IPS-15b (cell line): ENCODE measurements around the gene SKA1.

ENCODE experiments used
- H3K27me3 ChIP-seq: one replicate; pipeline ENCODE4 v1.6.1; 2013; ENCODE audit warnings: low read length; ENCODE audit not compliant: control insufficient read depth, insufficient read depth
- H3K36me3 ChIP-seq: one replicate; pipeline ENCODE4 v1.6.1; 2013; ENCODE audit warnings: low read length; ENCODE audit not compliant: control insufficient read depth, insufficient read depth
- H3K4me1 ChIP-seq: one replicate; pipeline ENCODE4 v1.6.1; 2013; ENCODE audit warnings: mild to moderate bottlenecking, low read length; ENCODE audit not compliant: control insufficient read depth, insufficient read depth
- H3K4me3 ChIP-seq: one replicate; pipeline ENCODE4 v1.5.1; 2013; ENCODE audit warnings: low read depth, low read length
- H3K9ac ChIP-seq: one replicate; pipeline ENCODE4 v1.6.1; 2013; ENCODE audit warnings: low read depth, mild to moderate bottlenecking, low read length
- H3K9me3 ChIP-seq: one replicate; pipeline ENCODE4 v1.6.1; 2013; ENCODE audit warnings: mild to moderate bottlenecking, low read length; ENCODE audit not compliant: control insufficient read depth, insufficient read depth

Gene SKA1

DNA sequence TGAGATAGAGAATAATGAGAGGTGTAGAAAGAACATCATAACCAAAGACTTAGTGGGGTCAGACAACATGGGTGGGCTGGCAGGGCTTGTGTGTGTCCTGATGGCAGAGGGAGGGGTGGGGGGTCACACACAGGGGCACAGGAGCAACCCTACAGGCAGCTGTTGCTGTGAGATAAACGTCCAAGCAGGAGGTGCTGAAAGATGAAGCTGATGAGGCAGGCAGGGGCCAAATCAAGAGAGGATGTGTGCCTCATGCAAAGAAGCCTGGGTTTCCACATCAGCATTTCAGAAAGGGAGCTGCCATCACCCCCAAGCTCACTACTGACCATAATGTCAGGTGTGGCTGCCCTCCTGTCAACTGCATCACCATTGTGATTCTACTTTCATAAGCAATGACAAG lies 16.0 kb upstream of the SKA1 start:
- Histone ChIP-seq H3K4me1 (no peaks in the 10 kb centered on the region), H3K27me3 (no peaks in the 10 kb centered on the region), H3K9ac (no peak overlapping the region), H3K9me3 (no peaks in the 10 kb centered on the region), H3K36me3 (no peaks in the 10 kb centered on the region), H3K4me3 (no peak overlapping the region)

DNA sequence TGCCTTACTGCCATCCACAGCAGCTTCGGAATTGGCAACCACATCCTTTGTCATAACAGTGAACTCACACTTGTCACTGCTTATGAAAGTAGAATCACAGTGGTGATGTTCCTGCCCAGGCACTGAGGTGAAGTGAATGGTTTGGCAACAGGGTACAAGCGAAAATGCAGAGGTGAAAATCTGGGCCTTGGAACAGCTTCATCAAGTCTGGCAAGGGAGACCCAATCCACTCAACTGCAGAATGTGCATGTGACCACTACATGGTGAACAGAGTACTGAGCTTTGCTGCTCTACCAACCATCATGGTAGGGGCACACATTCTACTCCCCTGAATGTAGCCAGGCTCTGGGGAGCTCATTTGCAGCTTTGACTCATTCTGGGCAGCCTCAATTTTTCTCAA lies 15.0 kb upstream of the SKA1 start:
- no peaks in the 10 kb centered on the region for H3K4me1 ChIP-seq
- no peak overlapping the region for H3K4me3 ChIP-seq
- H3K27me3 ChIP-seq: no peaks in the 10 kb centered on the region
- H3K9me3 ChIP-seq: no peaks in the 10 kb centered on the region
- no peaks in the 10 kb centered on the region for H3K36me3 ChIP-seq
- no peak overlapping the region for H3K9ac ChIP-seq

DNA sequence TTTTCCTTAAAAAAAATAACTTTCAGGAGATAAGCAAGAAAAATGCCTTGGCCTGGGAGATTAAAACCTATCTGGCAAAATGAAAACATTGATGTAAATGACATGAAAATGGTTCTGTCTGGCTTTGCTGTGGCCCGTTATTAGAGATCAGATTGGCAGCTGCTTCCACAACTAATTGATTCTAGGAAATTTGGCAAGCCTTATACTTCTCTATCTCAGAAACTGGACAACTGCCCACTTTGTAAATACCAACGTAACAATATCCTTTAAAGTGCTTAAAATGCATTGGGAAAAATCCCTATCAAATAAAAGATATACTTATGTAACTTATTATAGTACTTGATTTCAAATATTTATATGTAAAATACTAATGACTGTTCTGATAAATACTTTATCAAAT lies 14.2 kb upstream of the SKA1 start:
- Histone ChIP-seq H3K4me1 (no peaks in the 10 kb centered on the region), H3K4me3 (no peak overlapping the region), H3K36me3 (no peaks in the 10 kb centered on the region), H3K27me3 (no peaks in the 10 kb centered on the region), H3K9me3 (no peaks in the 10 kb centered on the region), H3K9ac (no peak overlapping the region)

DNA sequence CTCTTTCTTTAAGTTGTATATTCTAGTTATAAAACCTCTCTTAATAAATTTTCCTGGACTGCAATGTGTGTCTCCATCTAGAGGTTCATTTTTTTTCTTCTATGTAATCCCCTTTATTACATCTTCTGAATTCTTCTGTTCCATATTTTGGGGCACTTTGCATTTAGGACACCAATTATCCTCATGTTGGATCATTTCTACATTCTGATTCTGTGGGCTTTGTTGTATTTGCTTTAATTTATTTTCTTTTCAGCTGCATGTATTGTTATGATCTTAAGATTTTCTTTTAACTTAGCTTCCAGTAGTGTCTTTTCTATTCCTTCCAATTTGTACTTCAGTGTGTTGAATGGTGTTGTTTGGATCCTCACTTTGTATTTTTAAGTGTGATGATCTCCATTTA lies 5.2 kb upstream of the SKA1 start:
- Histone ChIP-seq H3K9ac (no peak overlapping the region), H3K4me3 (no peak overlapping the region), H3K27me3 (no peaks in the 10 kb centered on the region), H3K4me1 (peaks cover 10% of the 10 kb centered on the region), H3K36me3 (no peaks in the 10 kb centered on the region), H3K9me3 (no peaks in the 10 kb centered on the region)

DNA sequence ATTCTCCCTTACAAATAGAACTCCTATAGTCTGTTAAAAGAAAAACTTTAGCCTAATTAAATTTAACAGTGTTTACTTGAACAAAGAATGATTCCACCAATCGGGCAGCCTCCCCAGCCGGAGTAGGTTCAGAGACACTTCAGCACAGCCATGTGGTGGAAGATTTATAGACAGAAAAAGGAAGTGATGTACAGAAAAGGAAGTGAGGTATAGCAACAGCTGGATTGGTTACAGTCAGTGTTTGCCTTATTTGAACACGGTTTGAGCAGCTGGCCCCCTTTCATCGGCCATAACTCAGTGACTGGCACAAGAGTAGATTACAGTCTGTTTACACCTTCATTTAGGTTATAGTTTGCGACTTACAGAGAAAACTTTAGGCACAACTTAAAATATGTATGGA lies 2.1 kb upstream of the SKA1 start:
- H3K9me3 ChIP-seq: no peaks in the 10 kb centered on the region
- H3K9ac ChIP-seq: no peak overlapping the region
- no peaks in the 10 kb centered on the region for H3K27me3 ChIP-seq
- H3K4me3 ChIP-seq: no peak overlapping the region
- H3K4me1 ChIP-seq: peaks cover 15% of the 10 kb centered on the region
- H3K36me3 ChIP-seq: no peaks in the 10 kb centered on the region

DNA sequence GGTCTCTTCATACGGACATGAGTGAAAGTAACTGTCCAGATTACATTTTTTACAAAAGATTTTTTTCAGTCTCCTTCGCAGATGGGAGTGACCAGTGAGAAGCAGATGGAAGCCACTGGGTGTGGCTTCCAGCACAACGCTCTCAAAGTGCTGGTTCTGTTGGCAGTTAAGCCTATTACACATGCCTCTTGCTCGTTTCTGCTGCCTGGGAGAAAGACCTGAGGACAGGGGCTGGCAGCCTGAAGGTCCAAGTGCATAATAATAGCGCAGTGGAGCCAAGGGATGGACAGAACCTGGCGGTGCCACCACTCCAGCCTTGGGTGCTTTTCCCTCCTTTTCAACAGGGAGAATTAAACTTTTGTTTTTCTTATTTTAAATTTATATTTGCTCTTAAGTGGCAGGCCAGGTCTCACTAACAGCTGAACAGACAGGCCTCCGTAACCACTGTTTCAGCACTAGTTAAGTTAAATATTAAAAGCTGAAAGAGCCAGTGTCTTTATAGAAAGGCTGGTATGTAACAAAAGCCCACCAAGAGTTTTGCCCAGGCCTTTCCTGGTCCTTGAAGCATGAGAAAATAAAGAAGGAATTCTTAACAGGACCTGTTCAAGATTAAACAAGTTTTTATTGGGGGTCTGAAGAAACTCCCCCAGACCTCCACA lies 1.2 kb upstream of the SKA1 start:
- no peaks in the 10 kb centered on the region for H3K36me3 ChIP-seq
- peak overlapping the region; percentile 51 for H3K4me3 ChIP-seq
- no peaks in the 10 kb centered on the region for H3K9me3 ChIP-seq
- no peaks in the 10 kb centered on the region for H3K27me3 ChIP-seq
- peaks cover 15% of the 10 kb centered on the region for H3K4me1 ChIP-seq
- H3K9ac ChIP-seq: no peak overlapping the region

DNA sequence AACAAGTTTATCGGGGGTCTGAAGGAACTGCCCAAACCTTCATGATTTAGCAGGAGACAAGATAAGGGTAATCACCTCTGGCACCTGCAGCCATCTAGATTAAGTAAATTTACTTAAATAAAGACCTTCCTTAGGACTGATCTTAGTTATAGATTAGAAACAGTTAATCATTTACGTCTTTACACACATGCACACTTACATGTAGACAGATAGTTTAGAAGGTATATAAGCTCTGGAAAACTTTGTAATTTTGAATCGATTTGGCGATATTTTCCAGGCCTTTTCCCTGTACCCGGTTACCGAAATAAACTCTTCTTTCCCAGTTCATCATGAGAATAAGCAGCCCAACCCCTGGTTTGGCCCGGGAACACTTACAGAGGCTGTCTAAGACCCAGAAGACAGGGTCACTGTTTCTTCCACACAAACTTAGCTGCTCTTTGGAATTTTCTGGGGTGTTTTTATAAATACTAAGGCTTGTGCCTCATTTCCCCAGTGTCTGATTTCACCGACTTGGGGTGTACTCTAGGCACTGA lies 560 bp upstream of the SKA1 start:
- H3K9ac ChIP-seq: peak overlapping the region; percentile 26
- H3K27me3 ChIP-seq: no peaks in the 10 kb centered on the region
- H3K36me3 ChIP-seq: no peaks in the 10 kb centered on the region
- H3K4me1 ChIP-seq: peaks cover 15% of the 10 kb centered on the region
- H3K9me3 ChIP-seq: no peaks in the 10 kb centered on the region
- H3K4me3 ChIP-seq: peak overlapping the region; percentile 51

DNA sequence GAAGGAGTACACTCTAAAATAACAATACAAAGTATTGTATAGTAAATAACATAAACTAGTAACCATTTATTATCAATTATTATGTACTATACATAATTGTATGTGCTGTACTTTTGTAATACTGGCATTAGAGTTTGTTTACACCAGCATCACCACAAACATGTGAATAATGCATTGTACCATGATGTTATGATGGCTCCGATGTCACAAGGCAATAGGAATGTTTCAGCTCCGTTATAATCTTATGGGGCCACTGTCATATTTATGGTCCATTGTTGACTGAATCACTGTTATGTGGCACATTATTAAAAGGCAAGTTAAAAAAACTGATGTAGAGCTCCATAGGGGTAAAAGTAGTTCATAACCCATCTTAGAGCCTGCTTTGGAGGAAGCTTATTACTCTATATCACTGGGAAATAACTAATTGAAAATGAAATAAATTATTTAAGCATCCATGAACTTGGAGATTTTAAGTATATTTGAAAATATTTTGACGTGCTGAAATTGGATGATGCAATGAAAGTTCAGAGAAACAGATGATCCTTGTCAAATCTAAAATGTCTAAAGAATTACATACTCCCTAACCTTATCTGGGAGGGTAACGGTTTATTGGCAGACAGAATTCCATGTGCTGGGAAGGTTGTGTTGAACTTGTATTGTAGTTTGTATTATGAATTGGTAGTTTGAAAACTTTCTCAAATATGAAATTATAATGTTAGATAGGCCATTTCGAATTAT lies 2.4 kb downstream of the SKA1 start:
- Histone ChIP-seq H3K4me3 (no peak overlapping the region), H3K4me1 (peaks cover 15% of the 10 kb centered on the region), H3K27me3 (no peaks in the 10 kb centered on the region), H3K9ac (no peak overlapping the region), H3K36me3 (no peaks in the 10 kb centered on the region), H3K9me3 (no peaks in the 10 kb centered on the region)

DNA sequence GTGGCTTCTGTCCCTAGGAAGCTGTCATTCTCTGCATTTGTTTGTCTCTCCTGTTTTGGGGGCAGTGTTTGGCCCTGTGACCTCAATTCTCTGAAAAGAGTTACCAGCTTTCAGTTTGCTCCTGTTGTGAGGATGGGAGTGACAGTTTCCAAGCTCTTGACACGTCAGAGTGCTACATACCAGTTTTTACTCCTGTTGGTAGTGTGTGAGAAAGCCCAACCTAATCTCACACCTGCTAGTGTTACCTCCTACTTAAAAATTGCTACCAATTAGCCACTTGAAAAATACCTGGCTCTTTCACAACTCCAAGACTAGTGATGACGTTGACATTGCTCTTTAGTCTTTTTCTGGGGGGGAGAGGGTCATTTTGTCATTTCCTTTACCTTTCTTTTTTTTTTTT lies 14.1 kb downstream of the SKA1 start:
- H3K9ac ChIP-seq: no peak overlapping the region
- H3K27me3 ChIP-seq: no peaks in the 10 kb centered on the region
- no peaks in the 10 kb centered on the region for H3K36me3 ChIP-seq
- no peaks in the 10 kb centered on the region for H3K9me3 ChIP-seq
- H3K4me1 ChIP-seq: no peaks in the 10 kb centered on the region
- H3K4me3 ChIP-seq: no peak overlapping the region

DNA sequence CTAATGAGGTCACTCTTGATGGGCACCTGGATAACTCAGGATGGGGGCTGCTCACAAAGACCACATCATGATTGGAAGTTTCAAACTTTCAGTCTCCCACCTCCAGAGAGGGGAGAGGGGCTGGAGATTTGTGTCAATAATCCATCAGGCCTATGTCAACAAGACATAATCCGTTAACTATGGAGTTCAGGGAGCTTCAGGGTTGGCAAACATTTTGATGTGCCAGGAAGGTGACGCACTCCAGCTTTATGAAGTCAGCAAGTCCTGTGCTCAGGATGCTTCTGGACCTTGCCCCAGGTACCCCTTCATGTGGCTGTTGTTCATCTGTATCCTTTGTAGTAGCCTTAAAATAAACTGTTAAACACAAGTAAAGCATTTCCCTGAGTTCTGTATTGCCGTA lies 19.0 kb downstream of the SKA1 start:
- Histone ChIP-seq H3K9ac (no peak overlapping the region), H3K9me3 (no peaks in the 10 kb centered on the region), H3K36me3 (no peaks in the 10 kb centered on the region), H3K27me3 (peaks cover 13% of the 10 kb centered on the region), H3K4me1 (peaks cover 2% of the 10 kb centered on the region), H3K4me3 (no peak overlapping the region)

DNA sequence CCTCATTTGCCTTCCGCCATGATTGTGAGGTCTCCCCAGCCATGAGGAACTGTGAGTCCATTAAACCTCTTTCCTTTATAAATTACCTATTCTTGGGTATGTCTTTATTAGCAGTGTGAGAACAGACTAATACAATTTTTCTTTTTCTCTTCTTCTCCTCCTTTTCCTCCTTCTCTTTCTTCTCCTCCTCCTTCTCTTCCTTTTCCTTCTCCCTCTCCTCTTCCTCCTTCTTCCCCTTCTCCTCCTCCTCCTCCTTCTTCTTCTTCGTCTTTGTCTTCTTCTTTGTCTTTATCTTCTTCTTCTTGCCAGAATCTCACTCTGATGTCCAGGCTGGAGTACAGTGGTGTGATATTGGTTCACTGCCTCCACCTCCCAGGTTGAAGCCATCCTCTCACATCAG lies 20.2 kb downstream of the SKA1 start:
- H3K36me3 ChIP-seq: no peaks in the 10 kb centered on the region
- H3K4me3 ChIP-seq: no peak overlapping the region
- H3K27me3 ChIP-seq: peaks cover 23% of the 10 kb centered on the region
- no peak overlapping the region for H3K9ac ChIP-seq
- no peaks in the 10 kb centered on the region for H3K9me3 ChIP-seq
- H3K4me1 ChIP-seq: peaks cover 10% of the 10 kb centered on the region

DNA sequence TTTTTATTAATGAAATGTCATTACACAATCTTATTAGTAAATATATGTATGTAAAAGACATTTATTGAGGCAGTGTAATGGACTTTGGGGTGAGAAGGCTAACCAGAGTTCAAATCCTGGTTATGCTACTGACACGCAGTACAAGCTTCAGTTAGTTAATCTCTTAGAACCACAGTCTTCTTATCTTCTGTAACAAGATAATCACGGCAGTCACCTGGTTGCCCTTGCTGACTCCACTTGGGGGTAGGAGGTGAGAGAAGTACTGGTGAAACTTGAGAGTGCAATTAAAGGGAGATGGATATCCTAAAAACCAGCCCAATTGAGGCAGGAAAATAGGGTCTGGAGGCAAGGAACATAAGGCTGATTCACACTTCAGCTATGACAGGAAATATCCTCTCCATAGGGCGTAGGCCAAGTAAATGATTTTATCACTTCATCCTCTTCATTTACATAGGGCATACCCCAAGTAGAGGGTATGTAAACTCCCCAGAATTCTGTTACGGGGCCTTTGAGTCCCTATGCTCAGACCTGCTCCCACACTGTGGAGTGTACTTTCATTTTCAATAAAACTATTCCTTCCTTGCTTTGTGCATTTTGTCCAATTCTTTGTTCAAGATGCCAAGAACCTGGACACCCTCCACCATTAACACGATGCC lies 21.3 kb downstream of the SKA1 start:
- Histone ChIP-seq H3K9me3 (no peaks in the 10 kb centered on the region), H3K4me1 (peaks cover 17% of the 10 kb centered on the region), H3K27me3 (peaks cover 31% of the 10 kb centered on the region), H3K36me3 (no peaks in the 10 kb centered on the region), H3K4me3 (no peak overlapping the region), H3K9ac (no peak overlapping the region)
